Smooth muscle cell (in vitro differentiated cells): Measurements from ENCODE around the gene CELF4. TPM values are rescaled to one million over a fixed set of nuclear protein-coding genes. Genes with fewer than 3 reads are reported as not detected.

Experiments
- DNase-seq: peaks from one replicate; lab custom pipeline; 2025; ENCODE audit not compliant: unreplicated experiment; lab: John Stamatoyannopoulos, UW
- H2AFZ ChIP-seq: fragments of 200-600 bp; sonication (generic); 2 replicates; pipeline ENCODE4 v1.6.0; 2016; ENCODE audit warnings: antibody characterized with exemption, low read depth, mild to moderate bottlenecking
- H3F3A ChIP-seq: fragments of 200-600 bp; sonication (generic); 2 replicates; pipeline ENCODE4 v1.6.0; 2017; ENCODE audit warnings: antibody characterized with exemption, low read depth
- H3K27ac ChIP-seq: fragments of 200-600 bp; sonication (generic); 2 replicates; pipeline ENCODE4 v1.5.1; 2016; ENCODE audit warnings: low read depth, mild to moderate bottlenecking
- H3K27me3 ChIP-seq: fragments of 200-600 bp; sonication (generic); 2 replicates; pipeline ENCODE4 v1.6.1; 2016; ENCODE audit warnings: low read depth, mild to moderate bottlenecking
- H3K36me3 ChIP-seq: fragments of 200-600 bp; sonication (generic); 2 replicates; pipeline ENCODE4 v1.5.1; 2016; ENCODE audit warnings: low read depth
- H3K4me1 ChIP-seq: fragments of 200-600 bp; sonication (generic); 2 replicates; pipeline ENCODE4 v1.5.1; 2016; ENCODE audit warnings: low read depth
- H3K4me2 ChIP-seq: fragments of 200-600 bp; sonication (generic); 2 replicates; pipeline ENCODE4 v1.6.0; 2016; ENCODE audit warnings: mild to moderate bottlenecking
- H3K4me3 ChIP-seq: fragments of 200-600 bp; sonication (generic); 2 replicates; pipeline ENCODE4 v1.5.1; 2016; ENCODE audit warnings: mild to moderate bottlenecking
- H3K79me2 ChIP-seq: fragments of 200-600 bp; sonication (generic); 2 replicates; pipeline ENCODE4 v1.6.0; 2016; ENCODE audit warnings: low read depth, mild to moderate bottlenecking
- H3K9ac ChIP-seq: fragments of 200-600 bp; sonication (generic); 2 replicates; pipeline ENCODE4 v1.6.0; 2016; ENCODE audit warnings: low read depth
- H3K9me3 ChIP-seq: fragments of 200-600 bp; sonication (generic); replicated peaks from 2 replicates; pipeline ENCODE4 v1.5.1; 2016; ENCODE audit warnings: low read depth
- H4K20me1 ChIP-seq: fragments of 200-600 bp; sonication (generic); 2 replicates; pipeline ENCODE4 v1.6.0; 2016; ENCODE audit warnings: low read depth
- CTCF ChIP-seq: fragments of 200-600 bp; sonication (generic); IDR thresholded peaks from 2 replicates; pipeline ENCODE4 v1.5.1; 2017; ENCODE audit warnings: borderline replicate concordance, mild to moderate bottlenecking, antibody characterized with exemption; ENCODE audit not compliant: insufficient read depth, poor library complexity, severe bottlenecking
- WGBS: methylation state at CpG from one replicate; pipeline ENCODE4 v1.1.7; 2016; ENCODE audit warnings: low lambda C conversion rate; 5-methylcytosine and 5-hydroxymethylcytosine counted together
- polyA plus RNA-seq: library from polyadenylated mRNA; unstranded; fragments of >200 nt; fragmentation: Nextera tagmentation; extraction: Ambion mirVana; gene quantifications from 2 replicates; pipeline ENCODE4 v1.2.1, GENCODE V29; 2016
- total RNA-seq: library from RNA; depleted of rRNA; stranded (reverse); fragments of >200 nt; gene quantifications from 2 replicates; pipeline ENCODE4 v1.2.3, GENCODE V29; 2014

CELF4 gene
- total and polyA plus RNA-seq, 2 experiments from 2014 or later: 0.40 TPM; not detected in 1

GRCh38 chr18:37551846-37552245, 13.8 kb downstream of the CELF4 start:
- H3K4me3 ChIP-seq: no peak overlapping the region
- no peaks in the 10 kb centered on the region for H3K79me2 ChIP-seq
- DNase-seq: no peak
- H3K9me3 ChIP-seq: no peaks in the 10 kb centered on the region
- no peaks in the 10 kb centered on the region for H3K36me3 ChIP-seq
- H2AFZ ChIP-seq: no peak overlapping the region
- TF ChIP-seq CTCF: no peak
- no peaks in the 10 kb centered on the region for H4K20me1 ChIP-seq
- no peaks in the 10 kb centered on the region for H3F3A ChIP-seq
- peaks cover 26% of the 10 kb centered on the region for H3K27me3 ChIP-seq
- no peaks in the 10 kb centered on the region for H3K4me1 ChIP-seq
- H3K9ac ChIP-seq: no peak overlapping the region
- 94% methylated on average over 8 of the region's 8 CpGs for WGBS
- no peak overlapping the region for H3K4me2 ChIP-seq
- H3K27ac ChIP-seq: no peak overlapping the region

- H2AFZ ChIP-seq: no peak overlapping the region
- H3K4me3 ChIP-seq: no peak overlapping the region
- DNase-seq: no peak
- no peaks in the 10 kb centered on the region for H3K79me2 ChIP-seq
- H3K27ac ChIP-seq: no peak overlapping the region
- no peak overlapping the region for H3K9ac ChIP-seq
- TF ChIP-seq CTCF: no peak
- no peaks in the 10 kb centered on the region for H4K20me1 ChIP-seq
- no peaks in the 10 kb centered on the region for H3K4me1 ChIP-seq
- no peaks in the 10 kb centered on the region for H3F3A ChIP-seq
- H3K4me2 ChIP-seq: no peak overlapping the region
- no peaks in the 10 kb centered on the region for H3K36me3 ChIP-seq
- H3K9me3 ChIP-seq: no peaks in the 10 kb centered on the region
- WGBS: 90% methylated on average over 3 of the region's 3 CpGs
- H3K27me3 ChIP-seq: peaks cover 20% of the 10 kb centered on the region
Observed at GRCh38 chr18:37551249-37551648, 14.3 kb downstream of the CELF4 start.

DNA sequence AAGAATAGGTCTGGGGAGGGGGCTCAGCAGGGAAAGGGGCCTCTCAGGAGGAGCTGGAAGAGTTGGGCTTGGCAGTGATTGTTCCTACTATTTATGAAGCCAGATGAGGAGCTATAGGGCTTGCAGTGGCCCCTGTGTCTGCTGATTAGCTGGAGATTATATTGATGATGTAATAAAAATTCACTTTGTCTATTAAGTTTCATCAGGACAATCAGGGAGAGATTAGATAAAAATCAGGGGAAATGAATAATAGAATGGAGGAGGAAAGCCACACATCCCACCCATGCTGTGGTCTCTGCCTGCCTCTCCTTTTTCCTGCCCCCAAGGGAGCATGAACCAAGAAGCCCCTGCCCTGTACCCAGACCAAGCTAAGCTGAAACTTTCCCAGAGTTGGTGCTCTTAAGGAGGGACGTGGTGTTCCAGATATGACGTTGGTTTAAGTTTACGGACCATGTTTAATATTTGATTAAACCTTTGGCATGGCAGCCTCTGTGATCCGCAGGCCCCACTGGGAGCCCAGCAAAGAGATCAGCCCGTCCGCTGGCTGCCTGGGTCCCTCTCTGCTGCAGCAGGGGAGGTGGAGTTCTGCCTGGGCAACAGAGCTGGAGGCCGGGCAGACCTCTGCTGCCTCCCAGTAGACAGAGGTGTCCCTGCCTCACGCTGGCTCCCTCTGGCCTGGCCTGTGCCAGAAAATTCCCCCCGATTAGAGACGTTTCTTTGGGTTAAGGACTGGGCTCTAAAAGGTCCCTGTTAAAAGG, 15.3 kb downstream of the CELF4 start:
- Histone ChIP-seq H3K36me3 (no peaks in the 10 kb centered on the region), H3F3A (no peaks in the 10 kb centered on the region), H3K9me3 (no peaks in the 10 kb centered on the region), H3K79me2 (no peaks in the 10 kb centered on the region), H3K9ac (no peak overlapping the region), H3K27me3 (peaks cover 15% of the 10 kb centered on the region), H3K4me1 (no peaks in the 10 kb centered on the region), H4K20me1 (no peaks in the 10 kb centered on the region), H3K4me2 (no peak overlapping the region), H3K4me3 (no peak overlapping the region), H2AFZ (no peak overlapping the region), H3K27ac (no peak overlapping the region)
- DNase-seq: no peak
- no peak for TF ChIP-seq CTCF
- 91% methylated on average over 10 of the region's 10 CpGs for WGBS
